ENCODE data around the gene TRAP1. TPM values are rescaled to one million over a fixed set of nuclear protein-coding genes. Genes with fewer than 3 reads are reported as not detected.

Gene TRAP1
- total RNA-seq, 3 donors from 2014 or later: 44.8 to 69.5 (median 51.4) TPM

DNA sequence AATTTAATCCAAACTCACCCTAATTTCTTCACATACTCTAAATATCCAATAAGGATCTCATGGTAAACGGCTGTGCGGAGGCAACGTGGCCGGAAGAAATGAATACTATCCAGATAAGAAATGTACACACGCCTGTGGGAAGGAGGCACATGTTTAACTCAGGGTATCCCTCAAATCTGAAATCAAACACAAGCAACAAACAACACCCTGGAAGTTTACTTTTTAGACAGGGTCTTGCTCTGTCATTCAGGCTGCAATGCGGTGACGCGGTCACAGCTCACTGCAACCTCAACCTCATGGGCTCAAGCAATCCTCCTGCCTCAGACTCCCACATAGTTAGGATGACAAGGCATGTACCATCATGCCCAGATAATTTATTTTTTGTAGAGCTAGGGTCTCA lies 21.2 kb upstream of the TRAP1 start:
- intact Hi-C loops (cut with DNase I; ENCODE audit: low total_unique reads): no loop called here
- Histone ChIP-seq H3K36me3 (peaks cover 24% of the 10 kb centered on the region), H3K27ac (no peak overlapping the region), H3K4me1 (no peaks in the 10 kb centered on the region), H3K27me3 (no peaks in the 10 kb centered on the region), H3K4me3 (no peak overlapping the region), H3K9me3 (no peaks in the 10 kb centered on the region)
- TF ChIP-seq, protein P1, sequence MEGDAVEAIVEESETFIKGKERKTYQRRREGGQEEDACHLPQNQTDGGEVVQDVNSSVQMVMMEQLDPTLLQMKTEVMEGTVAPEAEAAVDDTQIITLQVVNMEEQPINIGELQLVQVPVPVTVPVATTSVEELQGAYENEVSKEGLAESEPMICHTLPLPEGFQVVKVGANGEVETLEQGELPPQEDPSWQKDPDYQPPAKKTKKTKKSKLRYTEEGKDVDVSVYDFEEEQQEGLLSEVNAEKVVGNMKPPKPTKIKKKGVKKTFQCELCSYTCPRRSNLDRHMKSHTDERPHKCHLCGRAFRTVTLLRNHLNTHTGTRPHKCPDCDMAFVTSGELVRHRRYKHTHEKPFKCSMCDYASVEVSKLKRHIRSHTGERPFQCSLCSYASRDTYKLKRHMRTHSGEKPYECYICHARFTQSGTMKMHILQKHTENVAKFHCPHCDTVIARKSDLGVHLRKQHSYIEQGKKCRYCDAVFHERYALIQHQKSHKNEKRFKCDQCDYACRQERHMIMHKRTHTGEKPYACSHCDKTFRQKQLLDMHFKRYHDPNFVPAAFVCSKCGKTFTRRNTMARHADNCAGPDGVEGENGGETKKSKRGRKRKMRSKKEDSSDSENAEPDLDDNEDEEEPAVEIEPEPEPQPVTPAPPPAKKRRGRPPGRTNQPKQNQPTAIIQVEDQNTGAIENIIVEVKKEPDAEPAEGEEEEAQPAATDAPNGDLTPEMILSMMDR (IDR thresholded peaks at IDR 0.05): no peak
- no peak for TF ChIP-seq POLR2A (IDR thresholded peaks at IDR 0.05)
- no peak for TF ChIP-seq POLR2AphosphoS5 (IDR thresholded peaks at IDR 0.05)
- peak in 1 of 2 donors; percentile 12 for DNase-seq (ENCODE audit: low spot score in 2 of 2)

DNA sequence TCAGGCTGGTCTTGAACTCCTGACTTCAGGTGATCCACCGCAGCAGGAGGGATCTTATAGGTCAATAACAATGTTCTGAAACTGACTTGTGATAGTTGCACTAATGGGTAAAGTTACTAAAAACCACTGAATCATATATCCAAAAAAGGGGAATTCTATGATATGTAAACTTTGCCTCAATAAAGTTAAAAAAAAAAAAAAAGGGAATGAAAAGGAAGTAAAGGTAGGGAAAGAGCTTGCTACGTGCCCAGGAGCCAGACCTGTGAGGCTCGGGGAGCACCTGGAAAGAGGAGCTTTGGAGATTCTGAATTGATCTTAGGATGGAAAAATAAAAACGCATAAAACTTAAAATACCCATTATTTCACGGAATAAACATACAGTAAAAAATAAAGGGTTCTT lies 20.8 kb upstream of the TRAP1 start:
- TF ChIP-seq POLR2A (IDR thresholded peaks at IDR 0.05) (no peak), POLR2AphosphoS5 (IDR thresholded peaks at IDR 0.05) (no peak)
- TF ChIP-seq, protein P1 (IDR thresholded peaks at IDR 0.05): no peak
- intact Hi-C loops (cut with DNase I; ENCODE audit: low total_unique reads): no loop called here
- Histone ChIP-seq H3K4me3 (no peak overlapping the region), H3K4me1 (no peaks in the 10 kb centered on the region), H3K9me3 (no peaks in the 10 kb centered on the region), H3K27ac (no peak overlapping the region), H3K36me3 (peaks cover 24% of the 10 kb centered on the region), H3K27me3 (no peaks in the 10 kb centered on the region)
- no peak for DNase-seq (ENCODE audit: low spot score in 2 of 2)

DNA sequence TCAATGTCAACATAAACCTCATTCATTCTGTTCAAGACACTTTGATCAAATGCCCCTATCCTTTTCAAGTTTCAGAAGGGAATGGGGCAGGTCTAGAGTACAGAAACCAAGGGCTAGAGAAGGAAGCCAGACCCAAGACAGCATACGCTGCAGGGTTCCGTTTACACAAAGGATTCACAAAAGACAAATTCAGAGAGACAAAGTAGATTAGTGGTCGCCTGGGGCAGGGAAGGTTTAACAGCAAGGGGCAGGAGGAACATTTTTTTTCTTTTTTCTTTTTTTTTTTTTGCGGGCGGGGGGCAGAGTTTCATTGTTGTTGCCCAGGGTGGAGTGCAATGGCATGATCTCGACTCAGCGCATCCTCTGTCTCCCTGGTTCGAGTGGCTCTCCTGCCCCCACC lies 19.9 kb upstream of the TRAP1 start:
- TF ChIP-seq POLR2A (IDR thresholded peaks at IDR 0.05) (no peak), POLR2AphosphoS5 (IDR thresholded peaks at IDR 0.05) (no peak)
- TF ChIP-seq, protein P1 (IDR thresholded peaks at IDR 0.05): no peak
- no peaks in the 10 kb centered on the region for H3K4me1 ChIP-seq
- intact Hi-C loops (cut with DNase I; ENCODE audit: low total_unique reads): no loop called here
- H3K27me3 ChIP-seq: no peaks in the 10 kb centered on the region
- peak in 1 of 2 donors; percentile 15 for DNase-seq (ENCODE audit: low spot score in 2 of 2)
- no peak overlapping the region for H3K27ac ChIP-seq
- no peaks in the 10 kb centered on the region for H3K9me3 ChIP-seq
- peaks cover 19% of the 10 kb centered on the region for H3K36me3 ChIP-seq
- no peak overlapping the region for H3K4me3 ChIP-seq

DNA sequence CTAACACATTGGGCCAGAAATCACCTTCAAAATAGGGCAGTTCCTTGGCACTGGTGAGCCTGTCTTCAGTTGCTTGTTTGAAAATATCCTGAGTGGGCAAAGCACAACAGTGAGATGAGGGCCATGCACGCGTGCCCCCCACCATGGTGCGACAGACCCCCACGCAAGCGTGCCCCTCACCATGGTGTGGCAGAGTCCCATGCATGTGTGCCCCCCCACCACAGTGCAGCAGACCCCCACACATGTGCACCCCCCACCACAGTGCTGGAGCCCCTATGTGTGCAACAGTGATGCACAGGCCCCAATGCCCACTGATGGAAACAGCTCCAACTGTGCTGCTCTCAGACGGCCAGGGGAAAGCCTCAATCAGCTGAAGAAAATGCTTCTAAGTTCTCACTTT lies 18.8 kb upstream of the TRAP1 start:
- no peaks in the 10 kb centered on the region for H3K4me1 ChIP-seq
- intact Hi-C loops (cut with DNase I; ENCODE audit: low total_unique reads): no loop called here
- peak in 1 of 2 donors; percentile 37 for DNase-seq (ENCODE audit: low spot score in 2 of 2)
- TF ChIP-seq, protein P1 (IDR thresholded peaks at IDR 0.05): no peak
- no peak for TF ChIP-seq POLR2AphosphoS5 (IDR thresholded peaks at IDR 0.05)
- no peak for TF ChIP-seq POLR2A (IDR thresholded peaks at IDR 0.05)
- H3K4me3 ChIP-seq: no peak overlapping the region
- H3K36me3 ChIP-seq: peaks cover 29% of the 10 kb centered on the region
- H3K27ac ChIP-seq: no peak overlapping the region
- H3K27me3 ChIP-seq: no peaks in the 10 kb centered on the region
- H3K9me3 ChIP-seq: no peaks in the 10 kb centered on the region

DNA sequence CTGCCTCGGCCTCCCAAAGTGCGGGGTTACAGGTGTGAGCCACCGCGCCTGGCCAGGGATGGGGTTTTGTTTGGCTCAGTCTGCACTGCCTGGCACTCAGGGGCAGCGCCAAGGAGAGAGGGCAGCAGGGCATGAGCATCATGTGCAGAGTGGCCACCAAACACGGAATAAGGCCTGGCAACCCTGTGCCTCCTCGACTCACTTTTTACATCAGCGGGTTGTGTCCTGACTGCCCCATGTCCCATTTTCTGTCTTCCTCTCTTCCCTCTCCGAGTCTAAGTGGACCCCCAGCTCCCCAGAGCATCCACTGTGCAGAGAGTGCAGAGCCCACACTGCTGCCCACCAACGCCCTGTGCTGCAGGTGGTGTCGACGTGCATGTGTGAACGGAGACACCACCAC lies 18.2 kb upstream of the TRAP1 start:
- Histone ChIP-seq H3K27ac (no peak overlapping the region), H3K9me3 (no peaks in the 10 kb centered on the region), H3K4me1 (no peaks in the 10 kb centered on the region), H3K4me3 (no peak overlapping the region), H3K36me3 (peaks cover 34% of the 10 kb centered on the region), H3K27me3 (no peaks in the 10 kb centered on the region)
- no peak for TF ChIP-seq POLR2AphosphoS5 (IDR thresholded peaks at IDR 0.05)
- TF ChIP-seq, protein P1 (IDR thresholded peaks at IDR 0.05): no peak
- no peak for TF ChIP-seq POLR2A (IDR thresholded peaks at IDR 0.05)
- peak in 1 of 2 donors; percentile 28 for DNase-seq (ENCODE audit: low spot score in 2 of 2)
- intact Hi-C loops (cut with DNase I; ENCODE audit: low total_unique reads): no loop called here
